Glutamatergic neuron (in vitro differentiated cells): ENCODE data around the gene CDK9. TPM values are rescaled to one million over a fixed set of nuclear protein-coding genes. Genes with fewer than 3 reads are reported as not detected.
A peak's percentile ranks its signal among the peaks of the same experiment; 100 is the strongest.

Experiments
- DNase-seq: peaks from one replicate; pipeline ENCODE4 v3.0.0; 2022
- H3K27ac Mint-ChIP-seq: one replicate; pipeline ENCODE4 v1.8.0; 2020; ENCODE audit warnings: mild to moderate bottlenecking, mixed read lengths, inconsistent platforms; ENCODE audit not compliant: unreplicated experiment
- H3K27me3 Mint-ChIP-seq: one replicate; pipeline ENCODE4 v1.8.0; 2020; ENCODE audit warnings: mild to moderate bottlenecking, moderate library complexity, mixed read lengths, inconsistent platforms; ENCODE audit not compliant: unreplicated experiment
- H3K36me3 Mint-ChIP-seq: one replicate; pipeline ENCODE4 v1.8.0; 2020; ENCODE audit warnings: mild to moderate bottlenecking, mixed read lengths, inconsistent platforms; ENCODE audit not compliant: unreplicated experiment
- H3K4me1 Mint-ChIP-seq: one replicate; pipeline ENCODE4 v1.8.0; 2020; ENCODE audit warnings: mild to moderate bottlenecking, low read depth, mixed read lengths, inconsistent platforms; ENCODE audit not compliant: unreplicated experiment
- H3K4me3 Mint-ChIP-seq: one replicate; pipeline ENCODE4 v1.8.0; 2020; ENCODE audit warnings: mild to moderate bottlenecking, mixed read lengths, inconsistent platforms; ENCODE audit not compliant: unreplicated experiment
- H3K9me3 Mint-ChIP-seq: one replicate; pipeline ENCODE4 v1.8.0; 2020; ENCODE audit warnings: mild to moderate bottlenecking, moderate library complexity, mixed read lengths, inconsistent platforms; ENCODE audit not compliant: unreplicated experiment
- total RNA-seq: library from RNA; stranded (reverse); fragmentation: NEBNext Ultra II Directional; extraction: Animal tissue kit (Norgen Biotek cat#: 25700); gene quantifications from one replicate; pipeline ENCODE4 v1.2.1, GENCODE V29; 2021; ENCODE audit not compliant: unreplicated experiment
- TF ChIP-seq, protein P1 (sequence below): fragments of 200-600 bp; sonication (generic); IDR thresholded peaks from one replicate; pipeline ENCODE4 v1.5.0; 2021; ENCODE audit not compliant: partially characterized antibody, unreplicated experiment

Gene CDK9
- total RNA-seq, 1 donor from 2014 or later, result 83.9 TPM

DNA sequence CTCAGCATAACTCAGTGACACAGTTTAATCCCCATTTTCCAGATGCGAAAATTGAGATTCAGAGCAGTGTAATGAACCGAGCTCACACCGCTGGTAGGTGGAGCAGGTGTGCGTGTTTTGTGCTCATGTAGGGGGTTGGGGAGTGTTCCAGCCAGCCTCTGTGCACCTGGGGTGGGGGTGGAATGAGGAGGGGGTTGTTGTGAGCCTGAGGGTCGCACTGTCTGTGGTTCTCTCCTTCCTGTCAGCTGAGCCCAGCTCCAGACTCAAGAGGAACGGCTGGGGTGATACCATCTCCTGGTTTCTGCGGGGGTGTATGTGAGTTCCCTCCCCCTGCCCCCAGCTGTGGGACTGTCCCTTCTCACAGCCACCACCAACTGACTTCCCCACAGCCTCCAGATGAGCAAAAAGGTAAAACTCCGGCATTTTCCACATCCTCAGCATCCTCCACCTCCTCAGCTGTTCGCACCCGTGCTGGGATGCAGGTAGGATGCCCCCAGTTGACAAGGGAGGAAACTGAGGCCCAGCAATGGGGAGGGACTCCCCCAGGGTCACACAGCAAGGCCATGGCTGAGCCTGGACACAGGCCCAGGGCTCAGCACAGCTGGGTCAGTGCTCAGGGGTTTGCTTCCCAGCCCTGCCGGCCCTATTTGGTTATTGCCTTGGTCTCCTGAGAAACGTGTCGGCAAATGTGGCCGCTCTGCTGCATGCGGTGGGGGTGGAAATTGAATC, 9.5 kb upstream of the CDK9 start:
- Mint-ChIP-seq H3K27me3 (no peaks in the 10 kb centered on the region), H3K4me1 (peaks cover 8% of the 10 kb centered on the region), H3K4me3 (peak overlapping the region; percentile 15), H3K36me3 (no peaks in the 10 kb centered on the region), H3K9me3 (peaks cover 6% of the 10 kb centered on the region), H3K27ac (peak overlapping the region; percentile 33)
- TF ChIP-seq, protein P1, sequence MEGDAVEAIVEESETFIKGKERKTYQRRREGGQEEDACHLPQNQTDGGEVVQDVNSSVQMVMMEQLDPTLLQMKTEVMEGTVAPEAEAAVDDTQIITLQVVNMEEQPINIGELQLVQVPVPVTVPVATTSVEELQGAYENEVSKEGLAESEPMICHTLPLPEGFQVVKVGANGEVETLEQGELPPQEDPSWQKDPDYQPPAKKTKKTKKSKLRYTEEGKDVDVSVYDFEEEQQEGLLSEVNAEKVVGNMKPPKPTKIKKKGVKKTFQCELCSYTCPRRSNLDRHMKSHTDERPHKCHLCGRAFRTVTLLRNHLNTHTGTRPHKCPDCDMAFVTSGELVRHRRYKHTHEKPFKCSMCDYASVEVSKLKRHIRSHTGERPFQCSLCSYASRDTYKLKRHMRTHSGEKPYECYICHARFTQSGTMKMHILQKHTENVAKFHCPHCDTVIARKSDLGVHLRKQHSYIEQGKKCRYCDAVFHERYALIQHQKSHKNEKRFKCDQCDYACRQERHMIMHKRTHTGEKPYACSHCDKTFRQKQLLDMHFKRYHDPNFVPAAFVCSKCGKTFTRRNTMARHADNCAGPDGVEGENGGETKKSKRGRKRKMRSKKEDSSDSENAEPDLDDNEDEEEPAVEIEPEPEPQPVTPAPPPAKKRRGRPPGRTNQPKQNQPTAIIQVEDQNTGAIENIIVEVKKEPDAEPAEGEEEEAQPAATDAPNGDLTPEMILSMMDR, result no peak
- DNase-seq, result peak; percentile 59

DNA sequence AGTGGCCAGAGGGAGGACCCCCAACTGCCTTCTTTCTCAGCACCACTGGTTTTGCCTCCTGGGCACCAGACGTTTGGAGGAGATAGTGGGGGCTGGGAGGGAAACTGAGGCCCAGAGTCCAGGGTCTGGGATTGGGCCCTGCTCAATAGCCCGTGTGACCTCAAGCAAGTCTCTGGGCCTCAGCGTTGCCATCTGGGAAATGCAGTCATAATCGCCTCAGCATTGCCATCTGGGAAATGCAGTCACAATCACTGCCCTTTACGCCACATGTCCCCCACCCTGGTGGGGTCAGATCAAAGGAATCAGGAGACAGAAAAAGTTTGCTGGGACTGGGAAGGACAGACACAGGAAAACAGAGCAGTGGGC, 8.9 kb upstream of the CDK9 start:
- H3K9me3 Mint-ChIP-seq, result peaks cover 7% of the 10 kb centered on the region
- H3K36me3 Mint-ChIP-seq, result no peaks in the 10 kb centered on the region
- H3K27ac Mint-ChIP-seq, result no peak overlapping the region
- peak overlapping the region; percentile 15 for H3K4me3 Mint-ChIP-seq
- TF ChIP-seq, protein P1, result no peak
- DNase-seq, result no peak
- H3K27me3 Mint-ChIP-seq, result no peaks in the 10 kb centered on the region
- H3K4me1 Mint-ChIP-seq, result peaks cover 8% of the 10 kb centered on the region

GRCh38 chr9:127777368-127777980, 8.4 kb upstream of the CDK9 start:
- DNase-seq, result no peak
- H3K4me3 Mint-ChIP-seq, result peak overlapping the region; percentile 55
- TF ChIP-seq, protein P1, result no peak
- peak overlapping the region; percentile 69 for H3K27ac Mint-ChIP-seq
- H3K27me3 Mint-ChIP-seq, result no peaks in the 10 kb centered on the region
- H3K9me3 Mint-ChIP-seq, result peaks cover 7% of the 10 kb centered on the region
- H3K4me1 Mint-ChIP-seq, result peaks cover 8% of the 10 kb centered on the region
- no peaks in the 10 kb centered on the region for H3K36me3 Mint-ChIP-seq

GRCh38 chr9:127778280-127779135, 7.3 kb upstream of the CDK9 start, which contains the start of gene SH2D3C:
TSS of gene SH2D3C (minus strand) at chr9:127778666. CDS start at chr9:127778627, 39 bp downstream.
- no peaks in the 10 kb centered on the region for H3K36me3 Mint-ChIP-seq
- peaks cover 7% of the 10 kb centered on the region for H3K9me3 Mint-ChIP-seq
- peak within 1 kb of the TSS; percentile 67 for H3K4me3 Mint-ChIP-seq
- TF ChIP-seq, protein P1, result no peak
- peak; percentile 41 for DNase-seq
- H3K4me1 Mint-ChIP-seq, result peaks cover 8% of the 10 kb centered on the region
- peak within 1 kb of the TSS; percentile 83 for H3K27ac Mint-ChIP-seq
- no peaks in the 10 kb centered on the region for H3K27me3 Mint-ChIP-seq
